HG03039 (cell line): ENCODE data around the gene FAHD1.
"Not testable (repeated sequence)": the region's sequence is repeated elsewhere in the genome, so short reads cannot be mapped to it uniquely, and the experiment has no call there.

Source experiments
- ATAC-seq: cut with Tn5 transposase; IDR thresholded peaks from one replicate; pipeline ENCODE4 v1.9.1; 2021; ENCODE audit warnings: mild to moderate bottlenecking, moderate library complexity; ENCODE audit not compliant: unreplicated experiment

Gene FAHD1

GRCh38 chr16:1788708-1789100, 38.3 kb upstream of the FAHD1 start:
- no peak for ATAC-seq

DNA sequence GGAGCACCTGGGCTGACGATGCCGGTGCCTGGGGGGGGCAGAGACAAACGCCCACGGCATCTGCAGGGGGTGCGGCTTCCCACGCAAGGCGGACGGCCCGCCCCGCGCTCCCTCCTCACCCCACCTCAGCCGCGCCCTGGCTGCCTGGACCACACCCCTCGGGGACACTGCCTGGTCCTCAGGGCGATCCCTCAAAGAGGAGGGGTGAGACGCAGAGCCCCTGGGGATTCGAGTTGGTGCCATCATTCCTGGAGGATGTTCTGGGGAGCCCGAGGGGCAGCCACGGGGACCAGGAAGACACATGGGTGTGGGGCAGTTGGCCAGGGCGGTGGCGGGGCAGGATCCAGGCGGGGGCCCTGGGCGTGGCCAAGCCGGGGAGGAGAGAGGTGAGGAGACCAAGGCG, 37.4 kb upstream of the FAHD1 start:
- no peak for ATAC-seq

DNA sequence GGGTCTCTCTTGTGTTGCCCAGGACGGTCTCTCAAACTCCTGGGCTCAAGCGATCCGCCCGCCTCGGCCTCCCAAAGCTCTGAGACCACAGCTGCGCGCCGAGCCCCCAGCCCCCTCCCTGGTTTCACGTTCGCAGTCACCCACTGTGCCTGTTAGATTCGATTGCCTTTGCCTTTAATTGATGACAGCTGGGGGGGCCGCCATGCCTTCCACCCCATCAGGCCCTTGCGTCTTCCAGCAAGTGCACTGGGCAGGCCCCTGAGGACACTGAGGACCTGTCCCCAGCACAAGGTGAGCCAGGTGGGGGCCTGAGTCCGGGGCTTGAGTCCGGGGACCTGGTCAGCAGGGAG, 36.8 kb upstream of the FAHD1 start:
- no peak for ATAC-seq

GRCh38 chr16:1790611-1791255, 36.3 kb upstream of the FAHD1 start:
- no peak for ATAC-seq

DNA sequence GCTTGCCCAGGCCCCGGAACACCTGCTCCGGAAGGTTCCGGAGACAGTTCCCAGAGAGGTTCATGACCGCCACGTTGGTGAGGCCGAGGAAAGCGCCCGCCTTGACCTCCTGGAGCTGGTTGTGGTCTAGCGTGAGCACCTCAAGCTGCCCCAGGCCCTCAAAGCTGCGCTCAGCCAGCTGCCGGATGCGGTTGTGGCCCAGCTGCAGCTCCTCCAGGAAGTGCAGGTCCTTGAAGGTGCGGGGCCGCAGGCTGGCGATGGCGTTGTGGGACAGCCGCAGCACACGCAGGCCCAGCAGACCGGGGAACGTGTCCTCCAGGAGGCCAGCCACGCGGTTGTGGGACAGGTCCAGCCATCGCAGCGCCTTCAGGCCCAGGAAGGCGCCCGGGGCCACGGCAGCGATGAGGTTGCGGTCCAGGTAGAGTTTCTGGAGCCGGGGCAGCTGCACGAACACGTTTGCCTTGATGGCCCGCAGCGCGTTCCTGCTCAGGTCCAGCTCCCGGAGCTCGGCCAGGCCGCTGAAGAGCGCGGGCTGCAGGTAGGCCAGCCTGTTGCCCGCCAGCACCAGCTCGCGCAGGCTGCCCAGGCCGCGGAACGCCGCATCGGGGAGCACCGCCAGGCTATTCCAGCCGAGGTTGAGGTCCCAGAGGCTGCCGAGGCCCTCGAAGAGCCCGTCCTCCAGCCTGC, 35.6 kb upstream of the FAHD1 start:
- ATAC-seq, result no peak

- ATAC-seq, result no peak
These were observed 34.8 kb upstream of the FAHD1 start for GRCh38 chr16:1791943-1792812.

DNA sequence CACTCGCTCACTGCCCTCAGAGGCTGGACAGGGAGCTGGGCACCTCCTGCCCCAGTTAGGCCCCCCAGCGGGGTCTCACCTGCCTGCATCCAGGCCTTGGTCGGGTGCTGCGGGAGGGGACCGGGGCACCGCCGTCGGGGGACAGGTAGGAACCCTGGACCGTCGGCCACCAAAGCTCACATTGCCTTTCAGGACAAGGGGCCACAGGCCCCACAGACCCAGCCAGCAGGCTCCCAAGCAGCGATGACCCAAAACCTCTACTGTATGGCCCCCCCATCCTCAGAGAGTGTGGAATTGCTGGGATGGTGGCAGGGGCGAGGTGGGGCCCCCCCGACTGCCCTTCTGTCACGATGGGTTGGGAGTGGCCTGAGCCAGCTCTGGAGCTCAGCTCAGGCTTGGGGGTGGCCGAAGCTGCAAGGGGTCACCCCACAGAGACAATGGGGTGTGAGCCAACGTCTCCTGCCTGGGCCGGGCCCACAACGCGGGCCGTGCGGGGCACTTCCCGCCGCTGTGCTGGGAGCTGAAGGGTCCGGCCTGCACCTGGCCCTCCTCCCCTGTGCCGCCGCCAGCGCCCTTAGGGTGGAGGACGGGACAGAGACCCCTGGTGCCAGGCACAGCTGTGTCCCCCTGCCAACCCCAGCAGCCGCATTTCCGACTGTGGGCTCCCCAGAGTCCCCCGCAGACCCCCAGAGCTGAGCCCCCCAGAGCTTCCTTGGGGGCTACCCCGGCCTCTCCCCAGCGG, 34.0 kb upstream of the FAHD1 start:
- ATAC-seq, result no peak

- no peak for ATAC-seq
These were observed 33.3 kb upstream of the FAHD1 start, which contains the start of gene IGFALS for GRCh38 chr16:1793578-1794220. IGFALS (minus strand) TSS chr16:1793705; CDS start chr16:1793652, 53 bp downstream.

- ATAC-seq, result no peak
These were observed 32.7 kb upstream of the FAHD1 start for GRCh38 chr16:1794221-1794871.

DNA sequence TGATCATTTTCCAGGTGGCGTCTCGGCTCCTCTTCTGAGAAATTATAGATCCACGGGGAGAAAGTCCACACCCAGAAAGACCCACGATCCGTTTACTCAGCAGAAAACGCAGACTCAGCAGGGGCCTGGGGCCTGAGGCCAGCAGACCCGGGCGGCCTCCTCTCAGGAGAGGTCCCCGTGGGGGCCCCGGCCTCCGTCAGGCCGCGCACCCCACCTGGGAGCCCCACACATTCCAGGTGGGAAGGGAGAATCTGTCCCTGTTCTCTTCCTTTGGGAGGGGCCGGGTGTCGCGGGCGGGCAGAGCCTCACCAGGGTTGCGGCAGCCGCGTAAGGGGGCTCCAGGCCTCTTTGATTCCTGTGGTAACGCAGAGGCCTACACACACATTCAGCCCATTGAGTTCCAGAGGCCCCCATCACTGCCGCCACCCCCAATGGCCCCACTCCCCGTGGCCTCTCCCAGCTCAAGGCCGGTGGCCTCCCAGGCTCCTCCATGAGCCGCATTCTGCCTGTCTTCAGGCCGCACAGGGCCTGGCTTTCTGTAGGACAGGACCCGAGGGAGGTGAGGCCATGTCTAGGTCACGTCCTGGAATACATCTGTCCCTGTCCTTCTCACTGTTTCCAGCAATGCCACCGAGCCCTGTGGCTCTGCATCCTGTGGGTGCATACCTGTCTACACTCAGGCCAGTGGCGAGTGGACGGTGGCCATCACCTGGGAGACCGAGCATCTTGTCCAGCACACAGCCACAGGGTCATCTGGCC, 31.9 kb upstream of the FAHD1 start:
- no peak for ATAC-seq

GRCh38 chr16:1799263-1799662, 27.7 kb upstream of the FAHD1 start:
- ATAC-seq, result not testable (repeated sequence)

GRCh38 chr16:1800701-1801100, 26.3 kb upstream of the FAHD1 start:
- no peak for ATAC-seq

- ATAC-seq, result no peak
These were observed 19.4 kb upstream of the FAHD1 start for GRCh38 chr16:1807626-1808025.

DNA sequence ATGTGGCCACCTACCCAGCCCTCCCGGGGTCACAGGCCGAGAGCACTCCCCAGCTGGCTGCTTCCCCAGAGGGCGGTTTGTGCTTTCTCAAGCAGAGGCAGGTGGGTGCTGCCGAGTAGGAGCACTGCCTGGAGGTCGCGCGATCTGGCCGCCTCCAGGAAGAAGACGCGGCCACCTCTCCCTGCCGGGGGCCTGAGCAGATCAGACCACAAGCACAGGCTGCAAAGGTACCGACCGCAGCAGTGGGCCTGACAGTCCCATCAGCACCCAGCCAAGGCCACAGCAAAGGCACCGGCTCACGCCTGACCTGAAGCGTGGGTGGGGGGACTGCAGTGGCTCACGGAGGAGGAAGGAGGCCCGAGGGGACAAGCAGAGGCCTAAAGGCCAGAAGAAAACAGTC, 18.3 kb upstream of the FAHD1 start:
- no peak for ATAC-seq

GRCh38 chr16:1809281-1809801, 17.7 kb upstream of the FAHD1 start:
- no peak for ATAC-seq

- no peak for ATAC-seq
These were observed 16.9 kb upstream of the FAHD1 start for GRCh38 chr16:1810106-1810505.

- ATAC-seq, result no peak
These were observed 16.5 kb upstream of the FAHD1 start for GRCh38 chr16:1810536-1810935.

DNA sequence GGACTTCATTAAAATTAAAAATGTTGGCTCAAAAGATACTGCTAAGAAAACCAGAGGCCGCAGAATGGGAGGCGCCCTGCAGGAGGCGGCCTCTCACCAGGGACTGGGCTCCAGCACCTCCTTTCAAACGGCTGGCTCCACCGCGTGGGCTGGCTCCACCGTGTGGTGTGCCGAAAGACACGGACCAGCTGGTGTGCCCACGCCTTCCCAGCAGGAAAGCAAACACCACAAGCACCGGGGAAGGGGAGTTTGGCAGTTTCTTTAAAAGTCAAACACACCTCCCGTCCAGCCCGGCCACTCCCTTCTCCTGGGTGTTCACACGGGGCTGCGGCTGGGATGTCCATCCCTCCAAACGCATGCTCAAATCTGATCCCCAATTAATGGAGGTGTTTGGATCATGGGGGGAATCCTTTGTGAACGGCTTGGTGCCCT, 14.3 kb upstream of the FAHD1 start:
- no peak for ATAC-seq

DNA sequence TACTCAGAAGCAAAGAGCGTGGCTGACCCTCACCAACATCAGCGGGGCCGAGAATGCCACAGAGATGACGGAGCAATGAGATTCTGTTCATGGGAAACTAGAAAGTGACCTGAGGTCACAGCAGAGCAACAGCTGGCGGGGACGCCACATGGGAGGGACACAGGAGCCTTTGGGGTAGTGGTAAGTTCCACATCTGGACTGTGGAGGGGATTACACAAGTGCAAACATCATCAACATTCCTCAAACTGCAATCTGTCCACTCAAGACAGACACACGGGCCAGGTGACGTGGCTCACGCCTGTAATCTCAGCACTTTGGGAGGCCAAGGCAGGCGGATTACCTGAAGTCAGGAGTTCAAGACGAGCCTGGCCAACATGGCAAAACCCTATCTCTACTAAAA, 11.5 kb upstream of the FAHD1 start:
- ATAC-seq, result no peak
